HG03095 (cell line): ENCODE results near the gene ZFYVE27.

Experiments
- ATAC-seq: cut with Tn5 transposase; IDR thresholded peaks from one replicate; pipeline ENCODE4 v1.9.1; 2021; ENCODE audit warnings: moderate library complexity; ENCODE audit not compliant: unreplicated experiment

Gene ZFYVE27

DNA sequence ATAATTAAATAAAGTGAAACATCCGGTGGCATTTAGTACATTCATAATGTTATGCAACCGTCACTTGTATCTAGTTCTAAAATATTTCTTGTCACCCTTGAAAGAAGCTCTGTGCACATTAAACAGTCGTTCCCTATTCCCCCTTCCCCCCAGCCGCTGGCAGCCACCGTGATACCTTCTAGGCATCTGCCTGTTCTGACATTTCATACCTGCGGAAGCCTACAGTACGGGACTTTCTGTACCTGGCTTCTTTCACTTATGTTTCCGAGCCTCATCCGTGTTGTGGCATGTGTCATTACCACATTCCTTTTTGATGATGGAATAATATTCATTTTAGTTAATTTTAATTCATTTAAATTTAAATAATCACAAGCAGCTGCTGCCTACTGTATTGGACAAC lies 48.8 kb downstream of the ZFYVE27 start:
- no peak for ATAC-seq

DNA sequence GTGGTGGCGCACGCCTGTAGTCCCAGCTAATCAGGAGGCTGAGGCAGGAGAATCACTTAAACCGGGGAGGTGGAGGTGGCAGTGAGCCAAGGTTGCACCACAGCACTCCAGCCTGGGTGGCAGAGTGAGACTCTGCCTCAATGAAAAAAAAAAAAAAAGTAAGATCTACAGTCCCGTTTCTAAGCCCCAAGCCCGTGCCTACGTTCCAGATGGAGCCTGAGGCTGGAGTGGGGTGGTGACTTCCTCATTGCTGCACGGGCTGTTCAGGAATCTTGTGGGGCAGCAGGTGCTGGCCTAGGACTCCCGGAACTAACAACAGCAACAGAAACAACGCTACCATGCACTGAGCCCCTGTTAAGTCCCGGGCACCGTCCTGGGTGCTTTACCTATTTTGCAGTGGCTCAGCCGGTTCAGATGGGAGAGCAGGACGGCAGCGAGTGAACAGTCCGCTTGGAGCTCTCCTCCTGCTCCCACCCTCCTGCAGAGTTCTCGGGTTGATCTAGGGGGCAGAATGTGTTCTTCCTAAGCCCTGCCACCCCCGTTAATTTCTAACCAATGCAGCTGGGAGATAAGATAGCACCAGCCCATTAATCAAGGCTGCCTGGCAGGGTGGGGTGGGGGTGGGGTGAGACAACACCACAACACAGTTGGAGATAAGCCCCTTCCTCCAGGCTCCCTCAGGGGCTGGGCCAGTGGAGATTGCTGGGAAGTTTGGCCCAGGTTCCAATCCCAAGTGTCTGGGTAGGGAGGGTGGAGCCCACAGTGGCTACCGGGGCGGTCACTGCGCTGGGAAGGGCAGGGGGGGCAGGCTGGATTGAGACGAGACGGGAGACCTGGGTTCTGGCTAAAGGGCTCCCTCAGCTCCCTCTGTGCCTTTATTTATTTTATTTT lies 51.9 kb downstream of the ZFYVE27 start:
- ATAC-seq: no peak

DNA sequence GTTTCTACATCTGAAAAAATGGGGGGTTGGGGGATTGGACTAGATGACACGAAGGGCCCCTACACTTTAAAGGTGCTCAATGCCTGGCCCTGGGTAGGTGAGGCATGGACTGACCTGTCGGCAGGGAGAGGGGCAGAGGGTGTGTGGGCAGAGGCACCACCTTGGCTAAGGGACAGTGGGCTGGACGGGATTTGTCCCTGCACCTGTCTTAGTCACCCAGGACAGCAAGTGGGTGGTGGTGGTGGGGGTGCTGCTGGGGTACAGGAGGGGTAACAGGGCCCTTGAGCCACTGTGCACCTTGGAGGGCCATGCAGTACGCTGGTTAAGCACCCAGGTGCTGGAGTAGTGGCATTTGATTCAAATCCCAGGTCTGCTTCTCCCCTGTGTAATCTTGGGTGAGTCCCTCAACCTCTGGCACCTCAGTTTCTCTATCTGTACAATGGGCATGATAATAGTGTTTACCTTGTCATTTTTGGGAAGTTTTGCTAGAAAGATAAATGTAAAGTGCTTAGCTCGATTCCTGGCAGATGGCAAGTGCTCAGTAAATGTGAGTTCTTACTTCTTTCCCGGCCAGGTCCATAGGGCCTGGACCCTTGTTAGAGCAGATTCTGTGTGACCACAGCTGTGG lies 53.0 kb downstream of the ZFYVE27 start:
- ATAC-seq: no peak

DNA sequence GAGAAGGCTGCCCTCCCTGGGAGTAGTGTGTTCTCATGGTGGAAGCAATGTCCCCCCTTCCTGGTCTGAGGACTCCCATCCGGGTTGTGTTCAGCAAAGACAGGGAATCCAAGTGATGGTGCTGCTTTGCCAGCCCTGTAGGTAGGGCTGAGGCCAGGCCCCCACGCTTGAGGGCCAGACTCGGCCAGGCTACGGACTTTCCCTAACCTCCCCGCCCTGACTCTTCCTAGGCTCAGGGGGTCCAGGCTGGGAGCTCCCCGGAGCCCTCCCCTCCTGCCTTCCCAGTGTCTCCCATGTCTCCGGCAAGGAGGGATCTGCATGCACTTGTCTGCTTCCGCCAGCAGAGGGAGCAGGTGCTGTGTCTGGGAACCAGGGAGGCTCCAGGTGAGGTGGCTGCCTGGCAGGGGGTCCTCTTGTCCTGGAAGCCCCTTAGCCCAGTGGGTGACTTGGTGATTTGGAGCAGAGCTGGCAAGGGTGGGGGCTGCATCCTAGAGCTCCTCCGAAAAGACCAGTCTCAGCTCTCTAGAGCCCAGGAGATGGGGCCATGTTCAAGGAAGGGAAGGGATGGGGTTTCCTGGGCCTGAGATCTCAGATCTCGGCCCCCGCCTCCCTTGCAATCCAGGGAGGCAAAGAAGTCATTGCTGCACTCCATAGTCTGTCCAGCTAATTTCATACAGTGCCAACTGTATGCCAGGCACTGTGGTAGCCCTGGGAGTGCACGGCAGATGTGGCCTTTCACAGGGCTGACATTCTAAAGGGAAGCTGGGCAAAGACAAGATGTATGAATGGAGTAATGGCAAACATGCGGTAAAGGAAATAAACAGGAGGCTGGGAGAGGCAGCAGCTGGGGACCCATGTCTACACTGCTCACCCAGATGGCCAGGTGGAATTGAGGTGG lies 55.1 kb downstream of the ZFYVE27 start:
- ATAC-seq: no peak

DNA sequence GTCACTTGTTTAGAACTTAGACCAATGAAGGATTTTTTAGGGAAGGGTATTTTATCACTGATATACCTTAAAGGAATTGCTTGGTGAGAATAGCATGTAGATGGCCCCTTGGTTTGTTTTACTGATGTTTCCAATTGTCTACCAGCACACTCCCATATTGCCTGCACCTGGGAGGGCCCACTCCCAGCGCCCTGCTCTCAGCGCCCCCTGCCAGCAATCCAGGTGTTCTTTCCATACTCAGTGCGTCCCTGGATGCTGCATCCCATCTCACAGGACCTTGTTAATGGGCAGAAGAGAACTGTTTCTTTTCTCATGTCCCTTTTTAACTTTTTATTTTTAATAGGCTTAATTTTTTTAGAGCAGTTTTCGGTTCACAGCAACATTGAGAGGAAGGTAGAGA lies 59.0 kb downstream of the ZFYVE27 start:
- ATAC-seq: no peak

DNA sequence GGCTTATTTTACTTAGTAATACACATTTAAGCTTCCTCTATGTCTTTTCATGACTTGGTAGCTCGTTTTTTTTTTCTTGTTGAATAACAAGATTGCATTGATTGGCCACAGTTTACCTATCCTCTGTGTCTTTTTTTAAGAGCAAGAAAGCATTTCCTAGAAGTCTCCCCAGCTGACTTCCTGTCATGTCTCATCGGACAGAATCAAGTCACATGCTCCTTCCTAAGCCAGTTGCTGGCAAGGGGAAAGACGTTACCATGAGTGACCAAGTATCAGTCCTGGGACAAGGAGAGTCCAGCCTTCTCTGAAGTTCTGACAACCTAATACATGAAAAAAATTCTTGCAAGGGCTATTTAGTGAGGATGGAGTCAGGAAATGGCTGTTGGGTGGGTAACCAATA lies 59.7 kb downstream of the ZFYVE27 start:
- ATAC-seq: no peak

DNA sequence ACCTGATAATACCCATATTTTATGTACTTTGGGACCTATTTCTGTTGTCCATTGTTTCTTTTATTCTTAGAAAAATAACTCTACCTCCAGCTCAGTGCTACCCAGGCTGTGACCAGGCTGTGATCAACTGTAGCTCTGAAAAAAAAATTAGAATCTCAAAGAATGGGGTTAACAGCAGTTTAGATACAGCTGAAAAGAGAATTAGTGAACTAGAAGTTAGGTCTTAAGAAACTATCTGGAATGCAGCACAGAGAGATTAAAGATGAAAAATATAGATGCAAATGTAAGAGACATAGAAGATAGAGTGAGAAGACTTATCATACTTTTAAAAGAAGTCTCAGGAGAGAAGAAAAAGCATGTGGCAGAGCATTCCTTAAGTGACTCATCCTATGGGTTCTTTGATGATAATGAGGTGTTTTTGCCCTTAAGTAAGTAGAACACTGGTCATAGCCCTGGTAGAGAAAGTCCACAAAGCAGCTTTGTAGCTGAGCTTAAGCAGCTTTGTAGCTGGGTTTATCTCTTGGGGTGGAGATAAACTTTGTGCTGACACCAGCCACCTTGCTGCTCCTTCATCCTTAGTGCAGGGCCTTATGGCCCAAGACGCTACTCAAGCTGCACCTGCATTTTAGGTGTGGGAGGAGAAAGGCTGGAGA lies 62.2 kb downstream of the ZFYVE27 start:
- ATAC-seq: no peak

DNA sequence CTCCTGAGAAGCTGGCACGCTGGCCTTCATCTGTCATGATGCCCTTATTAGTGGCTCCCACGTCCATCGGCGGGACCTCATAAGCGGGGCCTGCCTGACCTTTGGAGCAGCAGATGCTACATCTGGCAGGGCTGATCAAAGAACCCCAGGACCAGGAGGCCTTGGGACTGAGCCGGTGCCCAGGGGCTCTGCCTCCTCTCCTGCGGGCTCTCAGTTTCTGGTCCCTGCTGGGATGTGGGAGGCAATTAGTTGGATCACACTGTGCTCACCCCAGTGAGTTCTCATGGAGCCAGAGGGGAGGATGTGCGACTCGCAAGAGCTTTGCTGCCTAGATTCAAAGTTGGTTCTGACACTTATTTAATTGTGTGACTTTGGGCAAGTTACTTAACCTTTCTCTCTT lies 63.5 kb downstream of the ZFYVE27 start:
- no peak for ATAC-seq

DNA sequence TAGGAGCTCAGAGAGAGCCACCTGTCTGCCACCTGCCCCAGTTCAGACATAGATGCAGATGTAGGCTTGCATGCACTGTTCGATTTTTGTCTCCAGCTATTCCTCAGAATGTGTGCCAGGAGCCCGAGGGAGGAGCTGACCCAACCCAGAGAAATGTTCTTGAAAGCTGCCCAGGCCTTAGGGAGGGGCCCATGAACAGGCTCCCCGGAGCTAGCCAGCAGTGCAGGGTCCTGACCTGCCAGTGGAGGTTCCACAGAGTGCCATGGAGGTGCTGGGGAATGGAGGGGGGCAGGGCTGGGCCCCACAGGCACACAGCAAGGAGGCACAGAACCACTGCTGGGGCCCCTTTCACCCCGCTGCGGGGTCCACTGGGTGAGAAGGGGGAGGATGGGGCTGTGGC lies 64.5 kb downstream of the ZFYVE27 start:
- ATAC-seq: no peak

DNA sequence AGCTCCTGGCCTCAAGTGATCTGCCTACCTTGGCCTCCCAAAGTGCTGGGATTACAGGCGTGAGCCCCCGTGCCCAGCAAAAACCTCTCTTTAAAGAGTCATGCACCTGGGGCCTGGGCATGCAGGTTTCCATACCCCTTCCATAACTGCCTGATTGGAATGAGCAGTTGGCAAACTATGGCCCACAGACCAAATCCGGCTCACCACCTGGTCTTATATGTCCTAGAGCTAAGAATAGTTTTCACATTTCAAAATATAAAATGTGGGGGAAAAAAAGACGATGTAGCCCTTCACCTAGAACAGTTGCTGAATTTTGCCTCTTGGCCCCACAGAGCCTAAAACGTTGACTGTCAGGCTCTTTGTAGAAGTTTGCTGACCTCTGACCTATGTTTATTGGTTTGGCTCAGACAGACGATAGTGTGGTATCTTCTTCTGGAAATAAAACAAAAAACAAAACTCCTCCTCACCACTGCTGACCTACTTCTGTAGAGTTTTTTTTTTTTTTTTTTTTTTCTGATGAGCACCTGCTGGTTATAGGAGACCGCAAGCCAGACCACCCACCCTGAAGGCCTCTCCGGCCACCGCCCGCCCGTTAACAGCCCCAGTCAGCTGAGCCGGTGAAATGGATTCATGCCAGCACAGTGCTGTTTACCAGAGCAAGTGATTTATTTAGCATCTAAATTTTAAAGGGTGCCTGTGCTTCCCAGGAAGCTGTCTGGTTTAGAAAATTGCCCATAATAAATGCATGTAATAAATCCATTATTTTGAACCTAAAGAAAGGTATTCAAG lies 68.4 kb downstream of the ZFYVE27 start:
- no peak for ATAC-seq

DNA sequence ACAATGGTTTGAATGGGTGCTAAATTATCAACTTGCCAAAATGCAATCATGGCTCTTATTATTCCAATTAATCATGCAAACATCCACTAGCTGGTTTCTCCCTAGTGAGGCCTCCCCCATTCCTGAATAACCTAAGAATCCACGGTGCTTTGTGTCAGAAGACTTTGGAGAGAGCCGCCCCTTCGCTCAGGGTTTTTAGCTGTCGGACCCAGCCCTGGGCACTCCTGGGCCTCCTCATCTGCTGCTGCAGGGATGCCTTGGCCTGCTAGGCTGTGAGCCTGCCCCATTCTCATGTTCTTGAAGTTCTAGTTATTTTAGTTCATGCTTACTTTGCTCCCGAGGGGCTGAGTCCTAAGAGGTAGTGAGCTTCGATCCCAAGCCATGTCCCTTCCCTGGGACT lies 69.0 kb downstream of the ZFYVE27 start:
- ATAC-seq: no peak

DNA sequence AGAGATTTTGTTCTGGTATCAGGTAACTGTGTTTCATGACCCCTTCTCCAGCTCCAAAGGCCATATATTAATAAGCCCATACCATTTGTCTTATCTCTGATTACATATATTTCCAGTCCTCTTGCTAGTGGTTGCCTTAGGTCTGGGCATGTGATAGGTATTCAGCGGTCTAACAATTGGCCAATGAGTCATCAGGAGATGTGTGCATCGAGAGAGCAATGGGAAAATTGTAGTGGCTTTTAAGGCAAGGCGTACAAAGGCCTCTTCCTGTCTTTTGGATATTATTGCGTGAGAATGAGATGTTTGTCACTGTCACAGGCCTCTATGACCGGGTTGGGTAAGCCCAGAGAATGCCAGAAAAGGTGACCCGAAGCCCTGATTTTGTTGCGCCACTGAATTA lies 73.5 kb downstream of the ZFYVE27 start:
- no peak for ATAC-seq
